GM15510 (cell line): ENCODE results near the gene ZNF280A.

ENCODE experiments used
- POLR2A ChIP-seq: IDR thresholded peaks from 3 replicates; pipeline ENCODE4 v1.6.1; 2011; ENCODE audit warnings: borderline replicate concordance; ENCODE audit not compliant: insufficient read length; ENCODE audit errors: extremely low read depth

ZNF280A gene

DNA sequence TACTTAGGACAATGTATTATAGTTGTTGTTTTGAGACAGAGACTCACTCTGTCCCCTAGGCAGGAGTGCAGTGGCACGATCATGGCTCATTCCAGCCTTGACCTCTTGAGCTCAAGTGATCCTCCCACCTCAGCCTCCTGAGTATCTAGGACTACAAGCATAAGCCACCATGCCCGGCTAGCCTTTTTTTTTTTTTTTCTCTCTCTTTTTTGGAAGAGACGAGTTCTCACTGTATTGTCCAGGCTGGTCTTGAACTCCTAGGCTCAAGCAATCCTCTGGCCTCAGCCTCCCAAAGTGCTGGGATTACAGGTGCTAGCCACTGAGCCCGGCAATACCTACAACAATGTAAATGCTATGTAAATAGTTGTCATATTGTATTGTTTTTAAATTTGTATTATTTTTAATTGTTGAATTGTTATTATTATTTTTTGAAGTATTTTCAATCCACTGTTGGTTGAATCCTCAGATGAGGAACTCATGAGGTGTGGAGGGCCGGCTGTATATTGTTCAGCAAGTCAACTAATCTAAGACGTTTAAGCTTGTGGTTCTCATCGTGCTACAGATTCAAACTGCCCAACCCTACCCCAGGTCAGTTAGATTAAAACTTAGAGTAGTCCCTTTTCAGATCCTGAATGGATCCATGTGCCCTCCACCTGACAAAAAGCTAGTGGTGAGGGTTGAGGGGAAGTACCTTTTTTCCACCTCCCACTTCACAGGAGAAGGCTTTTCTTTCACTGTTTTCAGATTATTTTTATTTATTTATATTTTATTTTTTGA is 11.9 kb upstream of the ZNF280A start:
- no peak for TF ChIP-seq POLR2A

DNA sequence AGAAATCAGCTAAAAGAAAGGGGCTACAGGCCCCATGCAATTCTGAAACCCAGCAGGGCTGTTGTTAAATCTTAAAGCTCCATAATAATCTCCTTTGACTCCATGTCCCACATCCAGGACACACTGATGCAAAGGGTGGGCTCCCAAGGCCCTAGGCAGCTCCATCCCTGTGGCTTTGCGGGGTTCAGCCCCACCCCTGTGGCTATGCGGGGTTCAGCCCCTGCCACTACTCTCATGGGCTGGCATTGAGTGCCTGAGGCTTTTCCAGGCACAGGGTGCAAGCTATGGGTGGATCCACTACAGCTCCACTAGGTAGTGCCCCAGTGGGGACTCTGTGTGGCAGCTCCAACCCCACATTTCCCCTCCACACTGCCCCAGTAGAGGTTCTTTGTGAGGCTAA is 8.7 kb upstream of the ZNF280A start:
- no peak for TF ChIP-seq POLR2A

DNA sequence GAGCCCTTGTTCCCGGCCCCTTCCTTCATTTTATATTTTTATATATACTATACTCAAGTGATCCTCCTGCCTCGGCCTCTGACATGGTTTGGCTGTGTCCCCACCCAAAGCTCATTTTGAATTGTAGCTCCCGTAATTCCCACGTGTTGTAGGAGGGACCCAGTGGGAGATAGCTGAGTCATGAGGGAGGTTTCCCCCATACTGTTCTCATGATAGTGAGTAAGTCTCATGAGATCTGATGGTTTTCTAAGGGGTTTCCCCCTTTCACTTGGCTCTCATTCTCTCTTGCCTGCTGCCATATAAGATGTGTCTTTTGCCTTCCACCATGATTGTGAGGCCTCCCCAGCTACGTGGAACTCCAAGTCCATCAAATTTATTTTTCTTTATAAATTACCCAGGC is 7.2 kb upstream of the ZNF280A start:
- no peak for TF ChIP-seq POLR2A

DNA sequence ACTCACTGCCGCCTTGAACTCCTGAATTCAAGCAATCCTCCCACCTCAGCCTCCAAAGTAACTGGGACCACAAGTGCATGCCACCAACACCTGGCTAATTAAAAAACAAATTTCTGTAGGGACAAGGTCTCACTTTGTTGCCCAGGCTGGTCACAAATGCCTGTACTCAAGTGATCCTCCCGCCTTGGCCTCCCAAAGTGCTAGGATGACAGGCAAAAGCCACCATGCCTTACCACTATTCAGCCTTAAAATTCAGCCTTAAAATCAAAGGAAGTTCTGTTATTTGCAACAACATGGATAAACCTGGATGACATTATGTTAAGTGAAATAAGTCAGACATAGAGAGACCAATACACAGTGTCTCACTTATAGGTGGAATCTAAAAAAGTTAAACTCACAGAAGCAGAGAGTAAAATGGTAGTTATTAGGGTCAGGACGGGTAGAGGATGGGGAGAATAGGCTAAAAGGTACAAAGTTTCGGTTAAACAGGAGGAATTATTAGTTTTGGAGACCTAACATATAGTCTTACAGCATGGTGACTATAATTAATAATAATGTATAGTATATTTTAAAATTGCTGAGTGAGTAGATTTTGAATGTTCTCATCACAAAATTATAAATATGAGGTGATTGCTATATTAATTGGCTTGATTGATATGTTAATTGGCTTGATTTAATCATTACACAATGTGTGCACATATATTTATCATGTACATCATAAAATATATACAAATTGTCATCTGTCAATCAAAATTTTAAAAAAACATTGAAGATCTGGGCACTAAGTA is 6.2 kb upstream of the ZNF280A start:
- TF ChIP-seq POLR2A, result no peak

DNA sequence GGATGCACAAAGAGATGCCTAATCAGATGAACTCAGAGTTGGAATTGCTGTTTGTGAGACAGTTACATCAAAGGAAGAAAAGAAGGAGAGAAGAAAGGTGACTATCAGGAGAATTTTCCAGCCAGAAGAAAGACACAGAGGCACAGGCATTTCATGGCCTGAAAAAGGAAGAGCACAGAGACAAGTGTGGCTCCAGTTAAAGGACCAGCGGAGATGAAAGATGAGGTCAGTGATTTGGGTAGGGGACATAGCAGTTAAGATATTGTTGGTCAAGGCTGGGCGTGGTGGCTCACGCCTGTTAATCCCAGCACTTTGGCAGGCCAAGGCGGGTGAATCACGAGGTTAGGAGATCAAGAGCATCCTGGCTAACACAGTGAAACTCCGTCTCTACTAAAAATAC is 3.4 kb upstream of the ZNF280A start:
- TF ChIP-seq POLR2A, result no peak

DNA sequence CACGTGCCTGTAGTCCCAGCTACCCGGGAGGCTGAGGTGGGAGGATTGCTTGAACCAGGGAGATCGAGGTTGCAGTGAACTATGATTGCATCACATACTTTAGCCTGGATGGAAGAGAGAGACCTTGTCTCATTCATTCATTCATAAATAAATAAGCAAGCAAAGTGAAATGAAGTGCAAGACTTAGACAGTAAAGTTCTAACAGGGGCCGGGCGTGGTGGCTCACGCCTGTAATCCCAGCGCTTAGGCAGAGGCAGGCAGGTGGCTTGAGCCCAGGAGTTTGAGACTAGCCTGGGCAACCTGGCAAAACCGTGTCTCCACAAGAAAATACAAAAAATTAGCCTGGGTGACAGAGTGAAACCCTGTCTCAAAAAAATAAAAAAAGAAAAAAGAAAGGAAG is 1.6 kb upstream of the ZNF280A start:
- no peak for TF ChIP-seq POLR2A

DNA sequence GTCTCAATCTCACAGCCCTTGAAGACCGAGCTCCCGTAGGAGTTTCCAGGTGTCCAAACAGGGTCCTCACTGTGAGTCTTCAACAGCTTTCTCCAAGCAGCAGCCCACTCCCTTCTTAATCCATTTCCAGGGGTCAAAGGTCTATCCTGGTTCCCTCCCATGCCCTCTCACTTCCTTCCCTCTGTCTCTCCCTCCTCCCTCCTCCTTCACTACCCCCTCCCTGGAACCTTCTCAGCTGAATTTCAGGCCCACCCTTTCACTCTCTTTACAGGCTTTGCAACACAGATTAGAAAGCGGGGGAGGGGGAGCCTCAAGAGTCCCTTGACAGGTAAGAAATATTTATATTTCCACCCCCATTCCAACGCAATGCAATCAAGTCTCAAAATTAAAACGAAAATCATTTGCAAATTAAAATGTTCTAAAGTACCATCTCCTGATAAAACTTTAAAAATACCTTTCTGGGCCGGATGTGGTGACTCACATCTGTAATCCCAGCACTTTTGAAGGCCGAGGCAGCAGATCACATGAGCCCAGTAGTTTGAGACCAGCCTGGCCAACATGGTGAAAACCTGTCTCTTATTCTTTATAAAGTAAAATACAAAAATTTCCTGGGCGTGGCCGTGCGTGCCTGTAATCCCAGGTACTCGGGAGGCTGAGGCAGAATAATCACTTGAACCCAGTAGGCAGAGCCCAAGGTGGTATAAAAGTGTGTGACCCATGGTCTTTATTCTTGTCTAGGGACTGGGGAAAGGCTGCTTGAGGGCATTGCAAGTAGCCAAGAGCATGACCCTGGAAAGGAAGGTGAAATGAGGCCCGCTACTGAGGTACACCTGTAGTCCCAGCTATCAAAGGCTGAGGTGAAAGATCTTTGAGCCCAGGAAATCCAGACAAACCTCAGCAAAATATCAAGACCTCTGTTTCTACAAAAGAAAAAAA is 865 bp upstream of the ZNF280A start:
- no peak for TF ChIP-seq POLR2A

DNA sequence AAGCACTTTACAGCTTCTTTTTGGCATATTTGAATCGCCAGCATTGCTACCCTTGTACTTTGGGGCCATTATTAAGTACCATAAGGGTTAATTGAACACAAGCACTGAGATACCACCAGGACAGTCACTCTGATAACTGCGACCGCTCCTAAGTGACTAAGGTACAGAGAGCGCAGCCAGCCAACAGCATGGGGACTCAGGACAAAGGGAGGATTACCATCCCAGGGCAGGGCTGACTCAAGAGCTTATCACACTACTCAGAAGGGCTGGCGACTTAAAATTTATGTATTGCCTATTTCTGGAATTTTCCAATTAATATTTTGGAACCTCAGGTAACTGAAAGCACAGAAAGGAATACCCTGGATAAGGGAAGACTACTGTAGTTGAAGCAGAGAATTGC is 479 bp downstream of the ZNF280A start:
- no peak for TF ChIP-seq POLR2A

DNA sequence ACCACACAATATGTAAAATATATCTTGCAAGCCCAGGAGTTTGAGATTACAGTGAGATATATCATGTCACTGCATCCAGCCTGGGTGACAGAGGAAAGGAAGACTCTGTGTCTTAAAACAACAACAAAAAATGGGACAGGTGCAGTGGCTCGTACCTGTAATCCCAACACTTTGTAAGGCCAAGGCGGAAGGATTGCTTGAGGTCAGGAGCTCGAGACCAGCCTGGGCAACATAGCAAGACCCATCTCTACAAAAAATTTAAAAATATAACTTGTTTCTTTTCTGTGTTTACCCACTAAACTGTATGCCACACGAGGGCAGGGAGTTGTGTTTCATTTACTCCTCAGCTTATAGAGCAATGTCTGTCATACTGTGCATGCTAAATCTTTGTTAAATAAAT is 3.1 kb downstream of the ZNF280A start:
- no peak for TF ChIP-seq POLR2A

DNA sequence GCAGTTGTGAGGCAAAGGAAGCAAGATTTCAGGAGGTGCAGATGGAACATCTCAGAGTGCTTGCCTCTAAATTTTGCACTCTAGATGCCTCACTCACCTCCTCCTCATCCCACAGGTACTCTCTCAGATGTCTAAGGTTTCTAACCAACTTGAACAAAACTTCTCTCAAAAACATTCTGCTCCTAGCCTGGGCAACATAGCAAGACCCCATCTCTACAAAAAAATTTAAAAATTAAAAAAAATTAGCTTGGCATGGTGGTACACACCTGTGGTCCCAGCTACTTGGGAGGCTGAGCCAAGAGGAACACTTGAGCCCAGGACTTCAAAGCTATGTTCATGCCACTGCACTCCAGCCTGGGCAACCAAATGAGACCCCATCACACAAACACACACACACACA is 4.2 kb downstream of the ZNF280A start:
- no peak for TF ChIP-seq POLR2A

DNA sequence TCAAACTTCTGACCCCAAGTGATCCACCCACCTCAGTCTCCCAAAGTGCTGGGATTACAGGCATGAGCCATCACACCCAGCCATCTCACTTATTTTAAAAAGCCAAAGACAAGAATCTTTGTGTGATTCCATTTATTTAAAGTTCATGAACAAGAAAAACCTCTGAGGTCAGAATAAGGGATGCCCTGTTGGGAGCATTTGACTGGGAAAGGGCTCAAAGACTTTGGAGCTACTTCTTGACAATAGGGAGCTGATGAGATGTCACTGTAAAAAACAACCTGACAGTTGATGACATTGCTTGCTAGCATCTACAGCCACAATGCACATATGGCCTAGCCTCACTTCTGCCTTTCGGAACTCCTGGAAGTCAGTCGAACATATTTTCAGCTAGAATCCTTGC is 6.5 kb downstream of the ZNF280A start:
- no peak for TF ChIP-seq POLR2A

DNA sequence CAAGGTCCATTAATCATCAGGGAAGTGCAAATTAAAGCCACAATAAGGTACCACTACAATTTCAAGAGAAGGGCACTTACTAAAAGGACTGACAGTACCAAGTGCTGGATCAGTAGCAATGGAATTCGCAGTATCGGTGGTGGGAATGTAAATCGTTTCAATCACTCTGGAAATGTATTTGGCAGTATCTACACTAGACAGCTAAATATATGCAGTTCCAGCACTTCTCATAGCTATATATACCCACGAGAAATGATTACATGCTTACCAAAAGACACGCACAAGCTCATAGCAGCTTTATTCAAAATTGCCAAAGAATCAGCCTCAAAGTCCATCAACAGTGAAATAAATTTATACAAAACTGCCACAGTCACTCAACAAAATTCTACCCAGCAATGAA is 7.1 kb downstream of the ZNF280A start:
- no peak for TF ChIP-seq POLR2A

DNA sequence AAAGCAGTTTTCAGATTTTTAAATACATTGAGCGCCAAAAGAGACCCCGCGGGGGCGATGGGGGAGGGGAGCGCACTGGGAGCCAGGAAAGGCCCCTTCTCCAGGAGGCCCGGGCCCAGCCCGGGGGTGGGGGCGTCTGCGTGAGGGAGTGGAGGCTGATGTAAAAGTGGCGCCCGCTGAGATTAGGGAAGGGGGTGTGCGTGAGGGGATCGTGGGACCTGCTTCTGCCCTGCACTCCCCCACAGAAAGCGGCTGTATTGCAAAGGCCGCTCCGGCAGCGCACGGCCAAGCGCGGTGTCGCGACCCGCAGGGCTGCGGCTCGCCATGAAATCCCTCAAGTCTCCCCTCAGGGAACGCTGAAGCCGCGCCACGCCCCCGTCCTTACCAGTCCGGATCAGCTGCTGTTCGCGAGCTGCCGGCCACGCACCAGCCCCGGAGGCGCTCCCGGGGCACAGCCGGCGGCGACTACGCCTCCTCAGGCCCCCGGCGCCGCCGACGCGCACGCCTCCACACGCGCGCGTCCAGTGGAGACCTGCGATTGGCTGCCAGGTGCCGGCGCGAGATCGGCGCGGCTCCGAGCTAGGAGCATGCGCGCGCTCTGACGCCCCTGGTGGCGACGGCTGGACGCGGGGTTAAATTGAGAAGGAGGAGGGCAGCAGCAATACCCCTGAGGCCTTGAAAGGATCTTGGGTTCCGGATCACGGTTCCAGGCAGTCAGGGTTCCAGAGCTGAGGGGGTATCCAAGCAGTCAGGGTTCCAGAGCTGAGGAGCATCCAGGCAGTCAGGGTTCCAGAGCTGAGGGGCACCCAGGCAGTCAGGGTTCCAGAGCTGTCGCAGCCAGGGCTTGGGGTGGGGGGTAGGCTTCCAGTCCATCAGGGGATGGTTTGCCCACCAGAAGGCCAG is 11.5 kb downstream of the ZNF280A start, which contains the start of gene ZNF280B:
Gene ZNF280B, minus strand, starts transcription at position 469 of the 903 bp plus-strand sequence. CDS start 19,344 bp downstream, outside the sequence.
- TF ChIP-seq POLR2A, result peak; percentile 58
